Mammary epithelial cell (primary cell): ENCODE results near the gene TRMT44.

Source experiments
- CTCF ChIP-seq, 2 donors: IDR thresholded peaks in 1 of 2; conservative IDR thresholded peaks in 1 of 2; 2 replicates each; pipeline ENCODE4 v1.5.1; 2011 to 2012; ENCODE audit warnings: inconsistent platforms in 2 of 2, low read length in 2 of 2, mild to moderate bottlenecking in 2 of 2, control low read depth in 1 of 2, low read depth in 1 of 2; ENCODE audit not compliant: insufficient read depth in 1 of 2; ENCODE audit errors: extremely low read depth in 1 of 2
- EZH2 ChIP-seq: IDR thresholded peaks from 2 replicates; pipeline ENCODE4 v1.6.1; 2012; ENCODE audit warnings: low read length, inconsistent platforms, borderline replicate concordance

GRCh38 chr4:8492174-8492573 is 51.6 kb downstream of the TRMT44 start:
- TF ChIP-seq CTCF (conservative IDR thresholded peaks at IDR 0.05 in 1 of 2, IDR thresholded peaks at IDR 0.05 in 1 of 2; ENCODE audit: extremely low read depth in 1 of 2, insufficient read depth in 1 of 2, low read depth in 1 of 2, low read length in 2 of 2) (no peak), EZH2 (no peak)
